Activated naive CD4-positive, alpha-beta T cell (primary cell): ENCODE data around the gene VPS8.
"Not testable (repeated sequence)": the region's sequence is repeated elsewhere in the genome, so short reads cannot be mapped to it uniquely, and the experiment has no call there.

Experiments used
- DNase-seq, 4 experiments: peaks; one replicate each; lab custom pipeline; 2025; lab: John Stamatoyannopoulos, UW

VPS8 gene

DNA sequence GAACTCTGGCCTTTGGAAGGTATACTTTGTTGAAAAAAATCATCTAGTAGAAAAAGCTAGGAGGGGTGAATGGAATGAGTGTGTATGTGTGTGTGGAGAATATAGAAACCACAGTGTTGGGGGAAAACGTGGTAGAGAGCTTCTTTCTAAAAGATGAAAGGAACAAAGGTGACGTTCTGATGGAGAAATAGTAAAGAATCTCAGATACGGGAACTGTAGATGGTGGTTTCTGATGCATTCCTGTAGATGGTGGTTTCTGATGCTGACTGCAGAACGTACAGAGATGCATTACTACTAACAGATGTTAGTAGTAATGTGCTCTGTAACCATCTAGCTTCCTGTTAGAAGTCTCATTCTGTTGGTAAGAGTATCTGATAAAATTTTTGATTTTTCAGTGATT lies 60.2 kb downstream of the VPS8 start:
- no peak for DNase-seq

DNA sequence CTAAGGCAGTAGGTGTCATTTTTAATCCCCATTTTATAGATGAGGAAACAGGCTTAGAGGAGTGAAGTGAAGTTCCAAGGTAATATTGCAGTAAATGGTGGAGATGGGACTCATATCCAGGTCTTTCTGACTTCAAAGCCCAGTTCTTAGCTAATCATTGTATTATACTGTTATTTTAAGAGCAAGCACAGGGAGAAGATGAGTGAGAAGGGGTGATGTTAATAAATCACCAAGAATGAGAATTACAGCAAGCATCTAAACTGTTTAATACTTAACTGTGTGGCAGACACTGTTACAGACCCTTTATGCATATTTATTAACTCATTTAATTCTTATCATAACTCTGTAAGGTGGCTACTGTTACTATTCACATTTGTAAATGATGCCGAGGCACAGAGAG lies 61.2 kb downstream of the VPS8 start:
- no peak for DNase-seq

DNA sequence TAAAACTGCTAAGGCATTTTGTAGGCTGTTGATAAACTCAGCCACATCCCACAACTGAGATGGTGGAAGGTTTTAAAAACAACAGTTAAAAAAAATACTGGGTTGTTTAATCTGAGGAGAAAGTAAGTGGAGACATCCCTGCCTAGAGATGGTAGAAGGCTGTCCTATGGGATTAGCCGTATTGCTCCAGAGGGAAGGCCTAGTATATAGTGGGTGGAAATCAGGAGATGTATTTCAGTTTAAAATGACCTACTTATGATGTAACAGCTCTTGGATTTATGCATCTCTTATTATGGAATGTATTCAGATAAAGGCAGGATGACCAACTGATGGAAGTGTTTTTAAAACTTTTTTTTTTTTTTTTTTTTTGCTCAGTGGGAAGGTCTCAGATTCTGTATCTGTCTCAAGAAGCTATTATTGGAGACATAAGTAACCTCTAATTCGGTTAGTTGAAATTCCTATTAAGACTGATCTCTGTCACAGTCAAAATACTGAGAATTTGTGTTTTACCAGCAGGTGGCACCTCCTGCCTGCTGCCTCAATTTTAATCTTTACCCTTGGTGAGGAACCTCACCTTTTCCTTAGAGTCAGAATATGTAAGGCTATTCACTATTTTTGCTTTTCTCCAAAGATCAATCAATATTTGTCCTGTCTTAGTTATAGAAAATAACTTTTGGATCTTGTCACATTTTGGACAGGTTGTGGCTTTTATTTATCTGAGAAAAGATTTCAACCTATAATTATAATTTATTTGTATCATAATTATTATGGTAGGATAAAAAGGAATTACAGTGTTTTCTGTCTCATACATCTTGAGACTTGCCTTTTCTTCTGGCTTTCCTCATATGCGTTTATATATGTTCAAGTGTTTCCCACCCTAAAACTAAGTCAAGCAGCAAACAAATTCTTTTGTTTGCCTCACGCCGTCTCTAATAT lies 63.0 kb downstream of the VPS8 start:
- DNase-seq, result no peak

DNA sequence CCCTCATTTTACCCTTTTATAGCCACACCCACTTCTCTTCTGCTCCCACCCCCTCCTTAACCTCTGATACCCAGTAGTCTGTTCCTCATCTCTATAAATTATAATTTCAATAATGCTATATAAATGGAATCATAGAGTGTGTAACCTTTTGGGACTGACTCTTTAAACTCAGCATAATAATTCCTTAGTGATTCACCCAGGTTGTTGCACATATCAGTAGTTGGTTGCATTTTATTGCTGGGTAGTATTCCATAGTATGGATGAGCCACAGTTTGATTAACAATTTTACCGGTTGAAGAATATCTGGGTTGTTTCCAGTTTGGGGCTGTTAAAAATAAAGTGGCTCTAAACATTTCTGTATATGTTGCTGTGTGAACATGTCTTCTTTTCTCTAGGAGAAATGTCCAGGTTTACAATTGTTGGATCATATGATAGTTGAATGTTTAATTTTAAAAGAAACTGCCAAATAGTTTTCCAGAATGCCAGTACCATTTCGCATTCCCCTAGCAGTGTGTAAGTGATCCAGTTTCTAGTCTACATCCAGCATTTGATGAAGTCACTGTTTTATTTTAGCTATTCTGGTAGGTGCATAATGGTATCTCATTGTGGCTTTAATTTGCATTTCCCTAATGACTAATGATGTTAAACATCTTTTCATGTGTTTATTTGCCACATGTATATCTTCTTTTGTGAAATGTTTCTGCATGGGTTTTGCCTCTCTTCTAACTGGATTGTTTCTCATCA lies 68.5 kb downstream of the VPS8 start:
- no peak for DNase-seq

DNA sequence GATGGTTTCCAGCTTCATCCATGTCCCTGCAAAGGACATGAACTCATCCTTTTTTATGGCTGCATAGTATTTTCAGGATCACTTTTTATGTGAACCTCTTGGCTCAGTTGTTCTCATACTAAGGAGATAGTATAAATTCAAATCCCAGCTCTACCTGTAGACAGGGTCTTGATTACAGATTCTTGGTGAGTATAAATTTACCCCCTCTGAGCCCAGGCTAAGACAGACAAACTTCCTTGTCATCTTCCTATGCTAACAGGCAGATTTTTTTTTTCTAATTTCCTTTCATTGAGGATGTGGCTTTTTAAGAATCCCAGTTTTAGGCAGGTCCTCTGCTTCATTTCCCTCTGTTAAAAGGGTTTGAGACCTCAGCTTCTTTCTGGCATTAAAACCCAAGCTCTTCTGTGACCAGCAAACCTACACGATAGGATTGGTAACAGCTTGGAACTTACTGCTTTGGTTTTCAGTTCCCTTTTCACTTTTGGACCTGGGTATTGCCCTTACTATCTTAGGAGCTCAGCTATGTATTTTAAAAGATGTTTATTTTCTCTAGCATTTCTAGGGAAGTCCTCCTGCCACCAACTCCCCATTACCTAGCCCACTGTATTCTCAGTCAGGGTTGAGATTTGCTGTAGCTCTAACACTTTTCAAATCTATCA lies 72.5 kb downstream of the VPS8 start:
- DNase-seq, result no peak

- no peak for DNase-seq
Measured at GRCh38 chr3:184885112-184885511, 73.1 kb downstream of the VPS8 start.

- DNase-seq, result no peak
Measured at GRCh38 chr3:184887574-184887973, 75.6 kb downstream of the VPS8 start.

GRCh38 chr3:184889312-184889904 lies 77.4 kb downstream of the VPS8 start:
- no peak for DNase-seq

DNA sequence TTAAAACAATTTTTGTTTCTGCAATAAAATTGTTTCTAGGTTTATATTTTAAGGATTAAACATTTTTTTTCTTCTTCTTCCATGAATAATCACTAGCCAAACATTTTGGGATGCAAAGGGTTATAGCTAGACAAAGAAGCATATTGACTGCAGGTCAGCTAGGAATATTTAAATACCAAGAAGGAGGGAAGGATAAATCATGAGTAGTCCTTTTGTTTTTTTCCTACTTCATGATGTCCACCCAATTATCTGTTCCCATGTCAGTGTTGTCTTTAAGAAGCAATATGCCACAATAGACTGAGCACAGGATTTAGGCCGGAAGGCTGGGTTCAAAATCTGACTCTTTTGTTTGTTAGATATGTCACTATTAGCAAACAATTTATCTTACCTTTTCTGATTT lies 82.1 kb downstream of the VPS8 start:
- no peak for DNase-seq

- DNase-seq, result no peak
Measured at GRCh38 chr3:184895350-184895749, 83.4 kb downstream of the VPS8 start.

- DNase-seq, result no peak
Measured at GRCh38 chr3:184896336-184896735, 84.4 kb downstream of the VPS8 start.

- DNase-seq, result no peak
Measured at GRCh38 chr3:184899953-184900595, 88.1 kb downstream of the VPS8 start.

- not testable (repeated sequence) for DNase-seq
Measured at GRCh38 chr3:184907031-184907430, 95.1 kb downstream of the VPS8 start.

- DNase-seq, result no peak
Measured at GRCh38 chr3:184907681-184908649, 96.0 kb downstream of the VPS8 start.

DNA sequence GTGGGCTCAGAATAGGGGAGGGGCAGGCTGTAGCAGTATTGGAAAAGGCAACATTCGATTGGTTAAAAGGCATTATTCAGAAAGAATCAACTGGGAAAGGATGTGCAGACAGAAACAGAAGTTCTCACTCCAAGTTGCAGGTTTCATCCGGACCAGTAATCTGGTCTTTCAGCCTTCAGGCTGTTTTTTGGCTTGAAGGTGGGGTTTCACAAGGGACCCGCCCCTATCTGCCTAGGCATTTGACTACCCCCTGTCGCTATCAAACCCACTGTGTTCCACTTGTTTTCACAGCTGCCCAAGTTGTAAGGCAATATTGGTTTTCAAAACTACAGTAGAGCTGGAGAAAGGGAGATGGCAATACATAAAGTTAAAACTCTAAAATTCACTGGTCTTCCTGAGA lies 96.9 kb downstream of the VPS8 start:
- no peak for DNase-seq

DNA sequence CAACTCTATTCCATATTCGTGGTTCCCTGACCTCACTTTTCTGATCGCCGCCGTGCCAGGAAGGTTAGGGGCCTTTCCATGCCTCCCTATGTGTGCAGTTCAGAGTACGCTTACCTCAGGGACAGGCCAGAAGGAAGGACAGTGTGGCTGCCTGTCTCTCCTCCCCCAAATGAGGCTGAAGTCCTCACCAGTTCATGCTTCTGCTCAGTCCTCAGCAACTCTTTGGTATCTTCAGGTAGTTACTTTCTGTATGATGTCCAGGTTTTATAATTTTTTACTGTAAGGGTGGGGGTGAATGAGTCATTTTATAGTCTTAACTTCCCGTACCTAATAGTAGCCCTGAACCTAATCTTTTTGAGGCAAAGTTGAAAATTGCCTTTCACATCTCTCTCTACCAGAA lies 98.7 kb downstream of the VPS8 start:
- DNase-seq, result no peak

DNA sequence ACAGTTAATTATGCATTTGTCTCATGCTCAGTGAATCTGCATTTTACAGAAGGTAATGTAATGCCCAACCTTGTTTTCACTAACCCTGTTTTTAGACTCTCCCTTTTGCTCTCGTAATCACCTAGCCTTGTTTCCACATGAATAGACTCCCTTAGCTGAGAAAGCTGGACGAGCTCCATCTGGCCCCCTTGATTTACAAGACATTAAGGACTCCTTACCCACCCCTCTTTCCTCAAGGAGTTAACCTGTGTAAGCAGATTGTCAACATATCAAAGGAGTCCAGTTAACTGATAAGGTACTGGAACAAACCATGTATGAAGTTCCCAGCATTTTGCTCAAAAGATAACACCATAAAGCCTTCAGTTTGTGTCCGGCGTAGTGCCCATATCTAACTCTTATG lies 99.6 kb downstream of the VPS8 start:
- no peak for DNase-seq

DNA sequence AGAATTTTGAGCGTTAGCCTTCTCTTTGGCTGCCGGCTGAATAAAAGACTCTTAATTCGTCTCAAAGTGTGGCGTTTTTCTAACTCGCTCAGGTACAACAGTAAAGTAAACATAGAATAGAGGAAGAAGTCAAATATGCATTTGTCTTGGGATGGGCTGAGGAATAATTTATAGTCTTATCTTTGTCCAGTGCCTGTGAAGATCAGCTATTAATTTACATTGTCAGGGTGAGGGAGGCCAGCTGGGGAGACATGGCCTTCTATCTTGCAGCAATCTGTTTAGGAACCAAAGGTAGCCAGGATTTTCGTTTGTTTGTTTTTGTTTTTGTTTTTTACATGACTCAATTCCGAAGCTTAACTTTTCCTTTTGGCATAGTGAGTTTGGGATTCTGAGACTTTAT lies 100.2 kb downstream of the VPS8 start:
- DNase-seq, result no peak

DNA sequence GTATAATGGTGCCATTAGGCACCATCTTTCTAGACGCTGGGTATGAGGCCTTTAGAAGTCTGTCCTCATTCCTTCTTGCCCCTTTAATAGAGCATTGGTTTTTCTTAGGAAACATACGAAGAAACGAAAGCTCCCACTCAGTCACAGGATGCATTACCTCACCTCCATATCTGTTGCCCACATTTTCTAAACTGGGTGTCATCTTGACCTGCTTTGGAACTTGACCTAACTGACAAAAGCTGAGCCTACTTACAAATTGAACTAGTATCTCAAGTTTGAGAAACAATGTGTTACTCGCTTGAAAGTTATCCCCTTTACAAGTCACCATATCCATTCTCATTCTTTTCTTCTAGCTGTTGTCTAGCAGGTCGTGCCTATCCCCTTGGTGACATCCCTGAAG lies 102.7 kb downstream of the VPS8 start:
- DNase-seq, result no peak

- DNase-seq, result no peak
Measured at GRCh38 chr3:184918750-184919149, 106.8 kb downstream of the VPS8 start.

- no peak for DNase-seq
Measured at GRCh38 chr3:184919651-184920050, 107.7 kb downstream of the VPS8 start.
